Caco-2 (cell line): ENCODE measurements around the gene SIPA1. TPM values are rescaled to one million over a fixed set of nuclear protein-coding genes. Genes with fewer than 3 reads are reported as not detected.

Source experiments
- BruUV-seq: library from RNA; stranded (reverse); fragments of 400-500 nt; replicated peaks from 2 replicates; lab custom pipeline; 2021; lab: Mats Ljungman, UMichigan
- CTCF ChIA-PET: fragments of 300-600 bp; sonication (Branson Sonifier 250); formaldehyde crosslinking; loops from one replicate; lab custom pipeline; 2022; ENCODE audit warnings: antibody characterized with exemption; lab: Charles Lee
- POLR2A ChIA-PET: fragments of 300-600 bp; sonication (Branson Sonifier 250); formaldehyde crosslinking; loops from one replicate; lab custom pipeline; 2022; ENCODE audit warnings: antibody characterized with exemption; lab: Charles Lee
- DNase-seq, 2 experiments: peaks; one replicate each; pipeline versions ENCODE4 v3.0.0 to v3.0.0-alpha.2; 2020 to 2022
- H3K27me3 ChIP-seq: replicated peaks from 2 replicates; pipeline ENCODE4 v1.6.0; 2011; ENCODE audit warnings: low read length; ENCODE audit not compliant: control insufficient read depth, insufficient read depth
- H3K36me3 ChIP-seq: 2 replicates; pipeline ENCODE4 v1.5.1; 2011; ENCODE audit warnings: low read length; ENCODE audit not compliant: control insufficient read depth, insufficient read depth
- H3K4me1 ChIP-seq: fragments of 250-450 bp; sonication (Bioruptor Pico); 2 replicates; pipeline ENCODE4 v1.5.1; 2020; ENCODE audit warnings: mild to moderate bottlenecking
- H3K4me3 ChIP-seq: 2 replicates; pipeline ENCODE4 v1.5.1; 2011; ENCODE audit warnings: low read depth, mild to moderate bottlenecking, control low read depth, low read length
- H3K9me3 ChIP-seq: fragments of 250-450 bp; sonication (Bioruptor Pico); 2 replicates; pipeline ENCODE4 v1.5.1; 2020; ENCODE audit warnings: mild to moderate bottlenecking, moderate library complexity
- H3K27ac Mint-ChIP-seq: one replicate; pipeline ENCODE4 v1.8.0; 2022; ENCODE audit warnings: mixed read lengths; ENCODE audit not compliant: unreplicated experiment
- H3K27me3 Mint-ChIP-seq: one replicate; pipeline ENCODE4 v1.8.0; 2022; ENCODE audit warnings: mixed read lengths; ENCODE audit not compliant: insufficient read depth, unreplicated experiment
- H3K36me3 Mint-ChIP-seq: one replicate; pipeline ENCODE4 v1.8.0; 2022; ENCODE audit warnings: mild to moderate bottlenecking, mixed read lengths; ENCODE audit not compliant: insufficient read depth, unreplicated experiment
- H3K4me1 Mint-ChIP-seq: one replicate; pipeline ENCODE4 v1.8.0; 2022; ENCODE audit warnings: low read depth, mixed read lengths; ENCODE audit not compliant: unreplicated experiment
- H3K4me3 Mint-ChIP-seq: one replicate; pipeline ENCODE4 v1.8.0; 2022; ENCODE audit warnings: mild to moderate bottlenecking, moderate library complexity, mixed read lengths; ENCODE audit not compliant: unreplicated experiment
- H3K9me3 Mint-ChIP-seq: one replicate; pipeline ENCODE4 v1.8.0; 2022; ENCODE audit warnings: mixed read lengths; ENCODE audit not compliant: unreplicated experiment
- intact Hi-C: fragments of 100-400 bp; cut with micrococcal nuclease; formaldehyde crosslinking; loops from one replicate; pipeline ENCODE4 v1.10.0; 2022; ENCODE audit not compliant: unreplicated experiment
- total RNA-seq: library from RNA; stranded (reverse); gene quantifications from 2 replicates; pipeline ENCODE4 v1.2.3, GENCODE V29; 2022
- TF ChIP-seq, protein P1 (sequence below), 2 experiments: fragments of 200-600 bp in 1 of 2; IDR thresholded peaks; 1 replicate in 1 of 2; 2 replicates in 1 of 2; pipeline versions ENCODE4 v1.5.1 to v1.8.0; 2011 to 2022; ENCODE audit warnings: antibody characterized with exemption in 1 of 2, control low read depth in 1 of 2, inconsistent platforms in 1 of 2, low read depth in 1 of 2, low read length in 1 of 2, mild to moderate bottlenecking in 1 of 2, moderate library complexity in 1 of 2; ENCODE audit not compliant: insufficient read depth in 1 of 2, severe bottlenecking in 1 of 2, unreplicated experiment in 1 of 2

The SIPA1 gene
- total RNA-seq, 1 experiment from 2014 or later, result 30.5 TPM

DNA sequence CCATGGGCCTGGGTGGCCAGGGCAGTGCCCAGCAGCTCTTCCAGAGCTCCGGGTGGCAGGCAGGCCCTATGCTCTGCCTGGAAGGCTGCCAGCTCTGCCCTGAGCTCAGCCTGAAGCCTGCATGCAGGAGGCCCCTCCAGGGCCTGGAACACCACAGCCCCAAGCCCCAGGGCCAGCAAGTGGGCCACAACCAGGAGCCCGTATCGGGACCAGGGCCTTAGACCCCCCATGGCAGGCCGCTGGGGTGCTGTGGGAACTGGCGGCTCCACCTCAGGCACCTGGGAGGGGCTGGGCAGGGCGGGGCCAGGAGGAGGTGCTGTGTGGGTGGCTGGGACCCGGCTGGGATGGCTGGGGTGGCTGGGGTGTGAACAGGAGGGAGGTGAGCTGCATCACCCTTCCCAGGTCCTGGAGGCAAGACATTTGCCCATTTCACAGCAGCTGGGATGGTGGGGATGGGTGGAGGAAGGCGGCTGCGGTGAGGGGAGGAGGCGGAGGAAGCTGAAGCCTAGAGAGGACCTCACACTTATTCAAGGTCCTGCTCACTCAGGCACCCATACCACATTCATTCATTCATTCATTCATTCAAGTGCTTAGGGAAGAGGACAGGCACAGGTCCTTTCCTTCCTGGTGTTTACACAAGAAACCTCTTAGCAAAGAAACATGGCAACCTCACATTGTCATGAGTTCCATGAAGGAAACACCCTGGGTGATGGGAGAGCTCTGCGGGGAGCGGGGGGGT is 42.2 kb upstream of the SIPA1 start, which contains the start of gene KCNK7:
Gene KCNK7, minus strand, starts transcription at position 258 of the 739 bp plus-strand sequence. Its CDS starts 28 bp downstream, at position 230.
- no peaks in the 10 kb centered on the region for H3K9me3 Mint-ChIP-seq
- H3K27ac Mint-ChIP-seq, result no peak within 1 kb of the TSS
- peaks cover 4% of the 10 kb centered on the region for H3K36me3 ChIP-seq
- intact Hi-C loops, result no loop called here
- ChIA-PET CTCF (interaction anchor here (0.6 kb wide), 1 partner anchor 212 kb away, joined by 5 read pairs; no protein-coding TSS in a partner anchor), POLR2A (interaction anchor here (1.1 kb wide), 1 partner anchor 11 kb away, joined by 6 read pairs; no protein-coding TSS in a partner anchor)
- no peaks in the 10 kb centered on the region for H3K4me1 Mint-ChIP-seq
- TF ChIP-seq, protein P1, sequence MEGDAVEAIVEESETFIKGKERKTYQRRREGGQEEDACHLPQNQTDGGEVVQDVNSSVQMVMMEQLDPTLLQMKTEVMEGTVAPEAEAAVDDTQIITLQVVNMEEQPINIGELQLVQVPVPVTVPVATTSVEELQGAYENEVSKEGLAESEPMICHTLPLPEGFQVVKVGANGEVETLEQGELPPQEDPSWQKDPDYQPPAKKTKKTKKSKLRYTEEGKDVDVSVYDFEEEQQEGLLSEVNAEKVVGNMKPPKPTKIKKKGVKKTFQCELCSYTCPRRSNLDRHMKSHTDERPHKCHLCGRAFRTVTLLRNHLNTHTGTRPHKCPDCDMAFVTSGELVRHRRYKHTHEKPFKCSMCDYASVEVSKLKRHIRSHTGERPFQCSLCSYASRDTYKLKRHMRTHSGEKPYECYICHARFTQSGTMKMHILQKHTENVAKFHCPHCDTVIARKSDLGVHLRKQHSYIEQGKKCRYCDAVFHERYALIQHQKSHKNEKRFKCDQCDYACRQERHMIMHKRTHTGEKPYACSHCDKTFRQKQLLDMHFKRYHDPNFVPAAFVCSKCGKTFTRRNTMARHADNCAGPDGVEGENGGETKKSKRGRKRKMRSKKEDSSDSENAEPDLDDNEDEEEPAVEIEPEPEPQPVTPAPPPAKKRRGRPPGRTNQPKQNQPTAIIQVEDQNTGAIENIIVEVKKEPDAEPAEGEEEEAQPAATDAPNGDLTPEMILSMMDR (IDR thresholded peaks at IDR 0.05; ENCODE audit: insufficient read depth in 1 of 2, low read depth in 1 of 2, low read length in 1 of 2, severe bottlenecking in 1 of 2, unreplicated experiment in 1 of 2), result no peak
- H3K4me3 Mint-ChIP-seq, result no peak within 1 kb of the TSS
- BruUV-seq, result no TSS peak
- H3K27me3 Mint-ChIP-seq, result no peaks in the 10 kb centered on the region
- peaks cover 30% of the 10 kb centered on the region for H3K36me3 Mint-ChIP-seq
- H3K4me3 ChIP-seq, result no peak within 1 kb of the TSS
- DNase-seq, result no peak
- no peaks in the 10 kb centered on the region for H3K27me3 ChIP-seq
- H3K4me1 ChIP-seq, result peaks cover 5% of the 10 kb centered on the region; the same call in 1 of the 2 replicates
- no peaks in the 10 kb centered on the region for H3K9me3 ChIP-seq

GRCh38 chr11:65596520-65596919 is 41.4 kb upstream of the SIPA1 start:
- ChIA-PET CTCF (no interaction called here), POLR2A (interaction anchor here (1.1 kb wide), 1 partner anchor 10 kb away, joined by 6 read pairs; no protein-coding TSS in a partner anchor)
- Histone ChIP-seq H3K4me3 (no peak overlapping the region), H3K4me1 (peaks cover 5% of the 10 kb centered on the region; the same call in 1 of the 2 replicates), H3K9me3 (no peaks in the 10 kb centered on the region), H3K27me3 (no peaks in the 10 kb centered on the region), H3K36me3 (peaks cover 4% of the 10 kb centered on the region)
- DNase-seq, result no peak
- intact Hi-C loops, result no loop called here
- BruUV-seq, result no TSS peak
- H3K27me3 Mint-ChIP-seq, result no peaks in the 10 kb centered on the region
- peaks cover 38% of the 10 kb centered on the region for H3K36me3 Mint-ChIP-seq
- H3K9me3 Mint-ChIP-seq, result no peaks in the 10 kb centered on the region
- H3K27ac Mint-ChIP-seq, result no peak overlapping the region
- H3K4me1 Mint-ChIP-seq, result no peaks in the 10 kb centered on the region
- H3K4me3 Mint-ChIP-seq, result no peak overlapping the region
- TF ChIP-seq, protein P1 (IDR thresholded peaks at IDR 0.05; ENCODE audit: insufficient read depth in 1 of 2, low read depth in 1 of 2, low read length in 1 of 2, severe bottlenecking in 1 of 2, unreplicated experiment in 1 of 2), result no peak

- Mint-ChIP-seq H3K4me3 (no peak overlapping the region), H3K27me3 (no peaks in the 10 kb centered on the region), H3K4me1 (no peaks in the 10 kb centered on the region), H3K9me3 (no peaks in the 10 kb centered on the region), H3K27ac (no peak overlapping the region), H3K36me3 (peaks cover 41% of the 10 kb centered on the region)
- ChIA-PET POLR2A (no interaction called here), CTCF (no interaction called here)
- Histone ChIP-seq H3K4me3 (no peak overlapping the region), H3K4me1 (no peaks in the 10 kb centered on the region), H3K36me3 (peaks cover 3% of the 10 kb centered on the region), H3K27me3 (no peaks in the 10 kb centered on the region), H3K9me3 (no peaks in the 10 kb centered on the region)
- no TSS peak for BruUV-seq
- no peak for DNase-seq
- TF ChIP-seq, protein P1 (IDR thresholded peaks at IDR 0.05; ENCODE audit: insufficient read depth in 1 of 2, low read depth in 1 of 2, low read length in 1 of 2, severe bottlenecking in 1 of 2, unreplicated experiment in 1 of 2), result no peak
- intact Hi-C loops, result no loop called here
These were observed 39.6 kb upstream of the SIPA1 start for GRCh38 chr11:65598258-65598699.
